Neuron (in vitro differentiated cells): ENCODE results near the gene DUSP1.
A peak's percentile ranks its signal among the peaks of the same experiment; 100 is the strongest.

Experiments
- H2AFZ ChIP-seq: one replicate; pipeline ENCODE4 v1.6.1; 2013; ENCODE audit warnings: low read depth, mild to moderate bottlenecking, inconsistent platforms, low read length, moderate library complexity
- H3K27me3 ChIP-seq: one replicate; pipeline ENCODE4 v1.6.1; 2013; ENCODE audit warnings: low read length; ENCODE audit not compliant: insufficient read depth
- H3K36me3 ChIP-seq: one replicate; pipeline ENCODE4 v1.6.1; 2013; ENCODE audit warnings: low read length; ENCODE audit not compliant: insufficient read depth
- H3K4me1 ChIP-seq: one replicate; pipeline ENCODE4 v1.6.1; 2013; ENCODE audit warnings: low read length; ENCODE audit not compliant: insufficient read depth
- H3K4me3 ChIP-seq: 2 replicates; pipeline ENCODE4 v1.5.1; 2013; ENCODE audit warnings: mild to moderate bottlenecking, low read length, moderate library complexity
- H3K9me3 ChIP-seq: one replicate; pipeline ENCODE4 v1.6.1; 2013; ENCODE audit warnings: low read length

DUSP1 gene

DNA sequence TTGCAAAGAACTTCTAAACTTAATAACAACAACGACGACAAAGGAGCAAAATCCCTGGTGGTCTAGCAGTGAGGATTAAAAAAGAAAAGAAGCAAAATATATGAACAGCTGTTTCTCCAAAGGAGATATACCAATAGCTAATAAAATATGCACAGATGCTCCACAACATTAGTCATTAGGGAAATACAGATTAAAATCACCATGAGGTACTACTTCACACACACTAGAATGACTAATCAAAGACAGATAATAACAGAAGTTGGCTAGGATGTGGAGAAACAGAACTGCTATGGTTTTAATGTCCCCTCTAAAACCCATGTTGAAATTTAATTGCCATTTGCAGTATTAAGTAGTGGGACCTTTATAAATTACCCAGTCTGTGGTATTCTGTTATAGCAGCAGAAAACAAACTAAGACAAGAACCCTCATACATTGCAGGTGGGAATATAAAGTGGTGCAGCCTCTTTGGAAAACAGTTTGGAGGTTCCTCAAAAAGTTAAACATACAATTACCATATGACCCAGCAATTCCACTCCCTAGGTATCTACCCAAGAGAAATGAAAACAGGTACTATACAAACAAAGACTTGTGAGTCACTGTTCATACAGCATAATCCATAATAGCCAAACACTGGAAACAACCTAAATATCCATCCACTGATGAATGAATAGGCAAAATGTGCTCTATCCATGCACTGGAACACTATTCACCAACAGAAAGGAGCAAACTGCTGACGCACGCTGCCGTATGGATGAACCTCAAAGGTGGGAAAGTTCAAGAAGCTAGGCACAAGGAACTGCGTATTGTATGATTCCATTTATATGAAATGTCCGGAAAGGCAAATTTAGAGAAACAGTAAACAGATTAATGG lies 11.4 kb upstream of the DUSP1 start:
- Histone ChIP-seq H3K4me1 (peaks cover 12% of the 10 kb centered on the region), H2AFZ (no peak overlapping the region), H3K36me3 (no peaks in the 10 kb centered on the region), H3K27me3 (no peaks in the 10 kb centered on the region), H3K4me3 (no peak overlapping the region), H3K9me3 (no peaks in the 10 kb centered on the region)

- no peak overlapping the region for H3K4me3 ChIP-seq
- H2AFZ ChIP-seq: no peak overlapping the region
- no peaks in the 10 kb centered on the region for H3K27me3 ChIP-seq
- no peaks in the 10 kb centered on the region for H3K9me3 ChIP-seq
- peaks cover 16% of the 10 kb centered on the region for H3K4me1 ChIP-seq
- no peaks in the 10 kb centered on the region for H3K36me3 ChIP-seq
Measured at GRCh38 chr5:172779691-172780341, 8.8 kb upstream of the DUSP1 start.

- H3K9me3 ChIP-seq: no peaks in the 10 kb centered on the region
- H3K27me3 ChIP-seq: no peaks in the 10 kb centered on the region
- peaks cover 16% of the 10 kb centered on the region for H3K4me1 ChIP-seq
- H2AFZ ChIP-seq: no peak overlapping the region
- H3K4me3 ChIP-seq: no peak overlapping the region
- H3K36me3 ChIP-seq: no peaks in the 10 kb centered on the region
Measured at GRCh38 chr5:172777881-172778814, 7.2 kb upstream of the DUSP1 start.

DNA sequence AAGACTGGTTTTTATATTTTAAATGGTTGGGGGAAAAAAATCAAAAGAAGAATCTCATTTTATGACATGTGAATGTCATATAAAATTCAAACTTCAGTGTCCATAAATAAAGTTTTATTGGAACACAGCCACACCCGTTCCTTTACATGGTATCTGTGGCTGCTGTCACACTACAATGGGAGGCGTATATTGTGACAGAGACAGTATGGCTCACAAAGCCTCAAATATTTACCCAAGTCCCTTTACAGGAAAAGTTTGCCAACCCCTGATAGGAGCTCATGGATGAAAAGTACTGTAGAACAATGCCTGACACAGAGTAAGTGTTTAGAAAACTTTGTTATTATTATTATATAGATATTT lies 5.2 kb upstream of the DUSP1 start:
- no peaks in the 10 kb centered on the region for H3K9me3 ChIP-seq
- H3K4me1 ChIP-seq: peaks cover 26% of the 10 kb centered on the region
- H3K4me3 ChIP-seq: no peak overlapping the region
- no peaks in the 10 kb centered on the region for H3K36me3 ChIP-seq
- H2AFZ ChIP-seq: no peak overlapping the region
- H3K27me3 ChIP-seq: no peaks in the 10 kb centered on the region

DNA sequence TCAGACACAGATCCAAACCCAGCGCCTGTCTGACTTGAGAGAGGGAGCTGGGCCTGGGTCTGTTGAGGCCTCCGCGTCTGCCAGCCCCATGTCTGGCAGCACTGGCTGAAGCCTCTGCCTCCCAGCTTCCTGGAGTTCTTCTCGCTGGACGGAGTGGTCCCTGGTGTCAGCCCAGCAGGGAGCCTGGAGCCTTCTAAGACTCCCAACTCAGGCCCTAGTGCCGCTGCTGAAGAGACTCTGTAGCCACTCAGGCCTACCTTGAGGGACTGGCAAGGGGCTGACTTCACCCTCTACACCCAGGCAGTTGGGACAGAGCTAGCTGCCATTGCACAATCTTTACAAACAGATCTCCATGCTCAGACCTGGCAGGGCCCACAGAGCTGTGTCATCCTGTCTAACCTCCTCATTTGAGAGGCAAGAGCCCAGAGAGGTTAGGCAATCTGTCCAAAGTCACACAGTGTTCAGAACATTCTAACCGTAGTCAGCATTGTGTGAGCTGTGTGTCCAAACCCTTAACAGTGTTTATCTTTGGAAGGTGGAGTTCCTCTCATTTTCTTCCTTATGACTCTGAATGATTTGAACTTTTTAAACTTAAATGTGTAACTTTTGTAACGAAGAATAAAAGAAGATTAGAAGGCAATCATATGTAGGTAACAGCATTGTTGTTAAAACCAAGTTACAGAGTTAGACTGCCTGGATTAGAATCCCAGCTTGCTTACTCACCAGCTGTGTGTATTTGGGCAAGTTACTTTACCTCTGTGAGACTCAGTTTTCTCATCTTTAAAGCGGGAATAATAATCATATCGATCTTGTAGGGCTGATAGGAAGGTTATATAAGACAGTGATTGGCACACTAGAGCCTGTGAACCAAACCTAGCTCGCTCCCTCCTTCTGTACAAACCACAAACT lies 4.6 kb upstream of the DUSP1 start:
- peaks cover 26% of the 10 kb centered on the region for H3K4me1 ChIP-seq
- no peaks in the 10 kb centered on the region for H3K27me3 ChIP-seq
- H3K9me3 ChIP-seq: no peaks in the 10 kb centered on the region
- no peak overlapping the region for H2AFZ ChIP-seq
- no peaks in the 10 kb centered on the region for H3K36me3 ChIP-seq
- no peak overlapping the region for H3K4me3 ChIP-seq

- Histone ChIP-seq H3K4me1 (peaks cover 28% of the 10 kb centered on the region), H3K4me3 (no peak overlapping the region), H3K36me3 (no peaks in the 10 kb centered on the region), H3K9me3 (no peaks in the 10 kb centered on the region), H2AFZ (no peak overlapping the region), H3K27me3 (no peaks in the 10 kb centered on the region)
Measured at GRCh38 chr5:172774561-172775315, 3.7 kb upstream of the DUSP1 start.

- Histone ChIP-seq H3K4me1 (peaks cover 38% of the 10 kb centered on the region), H3K4me3 (no peak overlapping the region), H3K27me3 (no peaks in the 10 kb centered on the region), H3K9me3 (no peaks in the 10 kb centered on the region), H2AFZ (no peak overlapping the region), H3K36me3 (peaks cover 8% of the 10 kb centered on the region)
Measured at GRCh38 chr5:172773481-172774469, 2.8 kb upstream of the DUSP1 start.

DNA sequence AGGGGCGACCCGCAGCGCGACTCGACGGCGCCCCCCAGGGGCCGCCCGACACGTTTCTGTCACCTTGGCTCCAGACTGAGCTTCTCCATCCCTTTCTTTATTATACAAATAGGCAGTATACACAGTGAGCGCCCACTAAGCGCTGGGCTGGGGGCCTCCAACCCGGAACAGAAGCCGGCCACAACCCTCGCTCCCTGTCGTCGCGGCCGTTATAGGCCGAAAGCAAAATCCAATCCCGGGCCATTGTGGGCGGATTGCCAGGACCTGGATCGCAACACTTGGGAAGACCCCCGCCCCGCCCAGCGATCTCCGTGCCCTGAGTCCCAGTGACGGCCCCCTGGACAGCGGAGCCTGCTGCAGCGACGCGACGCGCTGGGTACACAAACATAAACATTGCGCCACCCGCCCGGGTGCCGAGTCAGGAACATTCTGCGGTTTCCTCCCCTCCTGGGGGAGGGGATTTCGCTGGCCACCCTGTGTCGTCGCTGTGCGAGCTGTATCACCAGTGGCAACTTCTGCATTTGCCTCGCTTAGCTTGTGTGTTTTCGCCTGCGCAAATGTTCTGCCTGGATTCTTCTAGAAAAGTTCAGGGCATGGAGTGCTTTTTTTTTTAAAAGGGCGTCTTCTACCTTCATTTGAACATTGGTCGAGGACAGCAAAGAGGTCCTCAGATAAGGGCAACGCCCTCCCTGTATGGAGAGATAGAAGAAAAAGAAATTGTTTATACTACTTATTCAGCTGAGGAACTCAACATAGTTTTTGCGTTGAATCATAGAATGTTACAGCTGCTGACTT lies 1.3 kb upstream of the DUSP1 start:
- H3K36me3 ChIP-seq: peaks cover 23% of the 10 kb centered on the region
- H3K4me3 ChIP-seq: peak overlapping the region; percentile 92
- no peaks in the 10 kb centered on the region for H3K9me3 ChIP-seq
- H2AFZ ChIP-seq: peak overlapping the region; percentile 82
- peaks cover 35% of the 10 kb centered on the region for H3K4me1 ChIP-seq
- no peaks in the 10 kb centered on the region for H3K27me3 ChIP-seq

- Histone ChIP-seq H3K36me3 (peaks cover 23% of the 10 kb centered on the region), H3K4me3 (peak overlapping the region; percentile 92), H3K27me3 (no peaks in the 10 kb centered on the region), H3K9me3 (no peaks in the 10 kb centered on the region), H3K4me1 (peaks cover 37% of the 10 kb centered on the region), H2AFZ (peak overlapping the region; percentile 82)
Measured at GRCh38 chr5:172771439-172772111, 580 bp upstream of the DUSP1 start.

DNA sequence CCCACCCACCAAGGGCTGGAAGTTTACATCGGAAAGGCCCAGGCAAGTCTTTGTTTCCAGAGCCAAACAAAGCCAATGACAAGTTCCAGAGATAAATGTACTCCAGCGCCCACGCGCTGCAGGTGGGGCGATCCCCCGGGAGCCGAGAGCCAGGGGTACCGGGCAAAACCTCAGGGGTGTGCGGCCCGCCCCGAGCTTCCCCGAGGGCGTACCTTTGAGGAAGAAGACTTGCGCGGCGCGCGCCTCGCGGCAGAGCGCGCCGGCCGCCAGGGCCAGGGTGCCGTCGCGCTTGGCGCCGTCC lies 671 bp downstream of the DUSP1 start:
- H3K9me3 ChIP-seq: no peaks in the 10 kb centered on the region
- no peaks in the 10 kb centered on the region for H3K27me3 ChIP-seq
- peaks cover 49% of the 10 kb centered on the region for H3K4me1 ChIP-seq
- H3K4me3 ChIP-seq: peak overlapping the region; percentile 92
- H3K36me3 ChIP-seq: peaks cover 23% of the 10 kb centered on the region
- no peak overlapping the region for H2AFZ ChIP-seq
